SK-MEL-5 (cell line): ENCODE data around the gene CTLA4. TPM values are rescaled to one million over a fixed set of nuclear protein-coding genes. Genes with fewer than 3 reads are reported as not detected.

ENCODE experiments used
- DNase-seq: peaks from one replicate; pipeline ENCODE4 v3.0.0-alpha.2; 2016; ENCODE audit warnings: low read depth, low spot score
- in situ Hi-C: cut with HindIII; loops from 2 replicates; pipeline ENCODE4 v1.10.0; 2016; ENCODE audit warnings: low sequenced_read_pairs, high pct_unique_total_duplicates, low pct_unique_long_range_greater_than_20kb
- polyA plus RNA-seq, 2 experiments: library from polyadenylated mRNA; depleted of rRNA; stranded (reverse); fragments of >200 nt; gene quantifications; 2 replicates each; pipeline ENCODE4 v1.2.3, GENCODE V29; 2015
- total RNA-seq: library from RNA; depleted of rRNA; stranded (reverse); fragments of >200 nt; shearing (Covaris generic); gene quantifications from 2 replicates; pipeline ENCODE4 v1.2.3, GENCODE V29; 2014; rRNA removed

The CTLA4 gene
- total RNA-seq, result 1.8 and 4.1 TPM in 2 replicates
- 5.0 and 12.1 TPM in 2 replicates for polyA plus RNA-seq (2015; cell fraction: cytosol; rRNA removed)
- 3.6 and 11.5 TPM in 2 replicates for polyA plus RNA-seq (2015; cell fraction: nucleus; rRNA removed)

- DNase-seq, result peak; percentile 73
- in situ Hi-C loops, result no loop called here
Observed at GRCh38 chr2:203867561-203868200, at the start of gene CTLA4. CTLA4 (plus strand) TSS chr2:203867771; CDS start chr2:203867943, 172 bp downstream.

DNA sequence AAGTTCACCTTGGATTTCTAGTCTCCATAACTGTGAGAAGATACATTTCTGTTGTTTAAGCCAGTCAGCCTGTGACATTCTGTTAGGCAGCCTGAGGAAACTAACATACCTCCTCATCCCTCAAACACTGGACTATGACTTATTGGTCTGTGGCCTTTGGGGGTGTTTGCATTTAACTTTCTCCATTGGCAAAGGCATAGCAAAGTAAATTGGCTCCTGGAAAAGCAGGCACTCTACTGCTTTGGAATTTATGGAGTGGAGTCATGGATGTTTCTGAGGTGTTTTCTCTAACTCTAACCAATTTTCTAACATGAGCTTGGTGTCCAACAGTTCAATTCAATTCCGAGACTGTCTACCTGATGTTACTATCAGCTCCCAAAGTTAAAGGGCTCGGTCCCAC is 48.9 kb upstream of the CTLA4 start:
- no peak for DNase-seq
- in situ Hi-C loops, result no loop called here

DNA sequence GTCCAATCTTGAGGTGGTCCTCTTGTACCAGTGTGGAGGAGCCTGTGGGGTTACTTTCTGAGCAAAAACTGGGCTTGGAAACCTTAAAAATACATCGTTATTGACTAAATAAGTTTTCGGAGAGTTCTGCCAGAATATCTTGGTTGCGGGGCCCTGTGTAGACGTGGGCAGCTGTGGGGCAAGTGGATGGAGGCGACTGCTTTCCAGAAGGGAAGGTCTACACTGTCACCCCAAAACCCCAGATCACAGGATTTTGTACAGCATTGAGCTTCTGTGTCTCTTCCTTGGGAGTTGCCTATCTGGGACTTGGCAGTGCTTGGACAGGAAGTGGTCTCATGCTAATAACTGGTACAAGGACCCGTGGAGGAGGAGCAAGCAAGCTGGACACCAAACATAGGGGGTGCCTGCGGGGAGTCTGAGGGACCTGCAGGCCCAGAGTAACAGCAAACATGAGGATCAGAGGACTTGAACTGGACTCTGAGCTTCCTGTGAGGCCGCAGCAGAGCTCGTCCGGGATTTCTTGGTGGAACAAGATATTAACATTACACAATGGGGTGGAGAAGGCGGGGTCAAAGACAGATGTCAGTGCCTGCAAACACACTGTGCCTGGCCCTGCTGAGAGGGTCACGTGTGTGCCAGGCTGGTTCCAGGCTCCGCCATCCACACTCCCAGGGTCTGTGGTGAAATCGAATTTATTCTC is 48.0 kb upstream of the CTLA4 start:
- DNase-seq, result no peak

DNA sequence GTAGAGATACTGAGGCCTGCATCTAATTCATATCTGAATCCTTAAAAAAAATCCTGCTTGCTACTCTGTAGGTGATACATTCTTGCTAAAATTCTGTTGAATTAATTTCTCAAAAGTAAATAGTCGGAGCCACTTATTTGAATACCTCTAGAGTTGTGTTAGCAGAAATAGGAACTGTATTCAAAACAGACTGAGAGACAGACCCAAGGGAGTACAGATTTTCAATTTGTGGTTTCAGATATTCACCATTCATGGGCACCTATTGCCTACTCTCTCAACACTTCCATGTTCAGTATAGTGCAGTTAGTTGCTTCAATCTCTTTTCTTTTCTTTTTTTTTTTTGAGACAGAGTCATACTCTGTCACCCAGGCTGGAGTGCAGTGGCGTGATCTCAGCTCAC is 46.6 kb upstream of the CTLA4 start:
- DNase-seq, result no peak
- in situ Hi-C loops, result no loop called here

More for the DNA sequence above, 48.0 kb upstream of the CTLA4 start:
- in situ Hi-C loops, result no loop called here

DNA sequence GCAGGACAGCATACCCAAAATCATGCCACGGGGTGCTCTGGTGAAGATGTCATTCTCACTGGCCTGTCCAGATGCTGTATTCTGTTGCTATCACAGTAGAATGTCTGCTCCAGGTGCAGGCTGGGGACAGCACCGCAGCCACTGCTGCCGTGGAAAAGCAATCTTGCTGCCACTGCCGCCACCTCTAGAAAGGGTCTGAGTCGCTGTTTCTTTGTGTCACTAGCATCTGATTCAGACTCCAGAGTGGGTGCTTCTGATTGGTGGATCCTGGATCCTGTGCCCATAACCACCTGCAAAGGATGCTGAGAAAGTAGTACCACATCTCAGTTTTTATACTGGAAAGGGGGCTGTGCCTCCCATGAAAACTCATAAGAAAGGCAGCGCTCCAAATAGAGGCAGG is 45.3 kb upstream of the CTLA4 start:
- no peak for DNase-seq
- in situ Hi-C loops, result no loop called here

DNA sequence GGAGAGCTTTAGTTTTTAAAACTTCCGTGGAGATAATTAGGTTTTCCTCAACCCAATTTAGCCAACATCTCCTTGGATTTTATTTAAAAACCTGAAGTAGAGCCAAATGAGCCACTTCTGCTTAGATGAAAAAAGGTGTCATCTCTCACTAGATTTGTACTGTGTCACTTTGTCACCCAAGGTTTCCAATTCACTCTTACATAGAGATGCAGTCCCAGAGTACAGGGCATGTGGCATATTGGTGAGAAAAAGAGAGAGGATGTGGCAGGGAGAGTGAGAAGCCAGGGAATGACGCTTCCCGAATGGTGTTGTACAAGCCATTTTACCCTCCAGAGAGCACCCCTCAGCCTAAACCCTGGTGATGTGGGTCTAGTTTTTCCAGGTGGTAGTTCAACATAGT is 44.4 kb upstream of the CTLA4 start:
- in situ Hi-C loops, result no loop called here
- DNase-seq, result no peak

GRCh38 chr2:203824057-203824456 is 43.5 kb upstream of the CTLA4 start:
- DNase-seq, result no peak
- in situ Hi-C loops, result no loop called here

DNA sequence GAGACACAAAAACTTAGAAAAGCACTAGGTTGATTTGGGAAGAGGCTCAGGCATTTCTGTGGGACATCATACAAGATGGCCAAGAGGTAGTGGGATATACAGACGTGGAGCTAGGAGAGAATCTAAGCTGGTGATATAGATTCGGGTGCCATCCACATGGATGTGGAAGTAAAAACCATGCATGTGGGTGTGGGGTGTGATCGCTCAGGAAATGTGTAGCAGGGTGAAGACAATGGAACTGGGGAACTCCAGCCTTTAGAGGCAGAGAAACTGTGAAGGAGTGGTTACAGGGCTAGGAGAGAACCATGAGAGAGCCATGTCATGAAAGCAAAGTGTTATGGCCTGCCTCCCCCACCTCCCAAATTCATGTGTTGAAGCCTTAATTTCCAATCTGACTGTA is 43.0 kb upstream of the CTLA4 start:
- in situ Hi-C loops, result no loop called here

GRCh38 chr2:203826704-203827103 is 40.9 kb upstream of the CTLA4 start:
- DNase-seq, result no peak
- in situ Hi-C loops, result no loop called here

More for the DNA sequence above, 43.0 kb upstream of the CTLA4 start:
- DNase-seq, result no peak

- no peak for DNase-seq
- in situ Hi-C loops, result no loop called here
Observed at GRCh38 chr2:203830304-203831055, 37.1 kb upstream of the CTLA4 start.

DNA sequence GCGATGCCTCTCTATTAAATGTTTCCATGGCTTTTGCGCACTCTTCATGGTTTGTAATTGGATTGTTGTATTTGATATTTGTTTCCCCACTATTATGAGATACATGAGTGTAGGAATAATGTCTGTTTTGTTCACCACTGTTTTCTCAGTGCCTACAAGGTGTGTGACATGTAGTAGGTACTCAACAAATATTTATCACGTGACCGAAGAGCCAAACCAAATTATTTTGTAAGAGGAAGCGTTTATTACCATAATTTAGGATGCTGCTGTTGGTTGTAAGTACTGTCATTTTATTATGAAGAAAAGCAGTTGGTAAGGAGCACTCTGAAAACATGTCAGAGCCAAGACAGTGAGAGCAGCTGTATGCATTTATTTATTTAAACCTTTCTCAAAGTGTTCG is 32.2 kb upstream of the CTLA4 start:
- in situ Hi-C loops, result no loop called here

GRCh38 chr2:203835892-203836800 is 31.4 kb upstream of the CTLA4 start:
- in situ Hi-C loops, result no loop called here
- DNase-seq, result no peak

More for the DNA sequence above, 32.2 kb upstream of the CTLA4 start:
- no peak for DNase-seq

GRCh38 chr2:203840655-203841205 is 26.8 kb upstream of the CTLA4 start:
- no peak for DNase-seq
- in situ Hi-C loops, result no loop called here

DNA sequence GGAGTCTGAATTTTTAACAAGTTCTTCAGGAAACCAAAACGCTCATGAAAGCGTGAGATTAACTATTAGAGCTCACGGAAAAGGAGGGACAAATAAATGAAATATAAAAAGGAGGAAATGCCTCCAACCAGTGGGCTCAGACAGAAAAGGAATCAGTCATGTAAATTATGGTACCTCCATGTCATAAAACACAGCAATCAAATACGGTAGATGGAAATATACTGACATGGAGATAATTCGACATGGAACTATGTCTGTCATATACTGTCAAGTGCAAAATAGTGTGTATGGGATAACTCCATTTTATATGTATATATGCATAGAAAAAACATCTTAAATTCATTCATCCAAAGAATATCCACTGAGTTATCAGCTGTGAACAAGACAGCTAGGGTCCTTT is 25.9 kb upstream of the CTLA4 start:
- no peak for DNase-seq
- in situ Hi-C loops, result no loop called here

- in situ Hi-C loops, result no loop called here
- no peak for DNase-seq
Observed at GRCh38 chr2:203842373-203842772, 25.2 kb upstream of the CTLA4 start.

DNA sequence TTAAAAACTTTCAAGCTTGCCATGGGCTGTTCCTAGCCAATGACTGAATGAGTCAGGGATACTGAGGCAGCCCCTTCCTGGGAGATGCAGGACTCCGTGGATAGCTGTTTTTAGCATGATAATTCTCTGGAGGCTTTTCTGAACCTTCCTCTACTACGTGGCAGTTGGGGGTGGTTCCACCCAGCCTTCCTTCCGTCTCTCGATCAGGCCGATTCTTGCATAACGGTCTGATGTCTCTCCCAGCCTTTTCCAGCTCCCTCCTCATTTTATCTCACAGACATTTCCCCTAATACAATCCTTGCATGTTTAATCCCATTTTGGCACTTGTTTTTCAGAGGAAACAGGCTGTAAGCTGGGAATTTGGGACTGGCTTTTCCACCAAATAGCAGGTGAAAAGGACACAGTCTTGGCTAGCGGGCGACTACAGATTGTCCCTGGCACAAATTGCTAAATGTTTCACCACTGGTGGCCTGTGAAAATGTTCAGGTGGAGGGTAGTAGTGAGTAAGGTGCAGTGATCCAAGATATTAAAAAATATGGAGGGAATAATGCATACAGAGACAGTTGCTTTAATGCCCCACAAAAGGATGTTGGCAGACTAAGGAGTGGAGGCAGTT is 21.0 kb upstream of the CTLA4 start:
- DNase-seq, result no peak
- in situ Hi-C loops, result no loop called here

DNA sequence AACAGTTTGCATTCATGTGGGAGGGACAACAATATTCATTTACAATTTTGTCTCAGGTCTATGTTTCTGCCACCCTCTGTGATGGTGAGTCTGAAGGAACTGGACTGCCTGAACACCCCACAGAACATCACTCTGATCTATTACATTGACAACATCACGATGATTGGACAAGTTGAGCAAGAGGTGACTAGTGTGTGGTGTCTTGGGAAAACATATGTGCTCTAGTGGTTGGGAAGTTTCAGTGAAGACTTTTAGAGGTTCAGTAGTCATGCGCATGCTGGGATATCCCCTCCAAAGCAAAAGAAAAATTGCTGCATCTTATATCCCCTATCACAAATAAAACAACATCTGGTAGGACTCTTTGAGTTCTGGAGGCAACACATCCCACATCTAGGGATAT is 18.6 kb upstream of the CTLA4 start:
- DNase-seq, result no peak
- in situ Hi-C loops, result no loop called here
